ENCODE data around the gene SPEF1. TPM values are rescaled to one million over a fixed set of nuclear protein-coding genes. Genes with fewer than 3 reads are reported as not detected.

SPEF1 gene
- total RNA-seq, 4 donors from 2014 or later: 0.14 TPM; not detected in 3

DNA sequence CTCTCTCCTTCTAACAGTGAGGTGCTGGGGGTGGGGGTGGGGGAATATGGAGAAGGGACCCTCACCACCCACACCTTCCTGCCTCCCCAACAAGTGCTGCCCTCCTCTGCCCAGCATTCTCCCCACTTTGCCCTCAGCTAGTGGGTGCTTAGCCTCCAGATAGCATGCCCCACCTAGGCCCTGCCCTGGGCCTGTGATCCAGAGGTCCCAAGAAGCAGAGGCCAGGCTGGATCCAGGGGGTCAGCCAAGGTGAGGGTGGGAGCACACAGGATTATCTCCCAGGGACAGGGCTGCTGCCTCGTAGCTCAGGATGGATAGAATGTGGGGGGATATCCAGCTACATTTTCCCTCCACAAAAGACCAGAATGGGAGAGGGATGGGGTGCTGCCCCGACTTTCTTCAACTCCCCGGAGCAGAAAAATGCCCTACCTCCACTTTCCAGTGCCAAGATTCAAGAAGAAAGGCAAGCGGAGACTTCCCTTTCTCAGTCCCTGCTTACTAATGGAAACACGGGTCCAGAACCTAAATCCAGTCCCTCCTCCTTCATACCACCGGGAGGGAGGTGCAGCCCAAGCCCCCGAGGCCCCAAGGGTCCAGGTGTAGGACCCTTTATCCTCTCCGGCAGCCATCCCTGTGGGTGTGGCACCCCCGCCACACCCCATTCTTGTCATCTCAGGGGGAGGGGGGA lies 14.7 kb downstream of the SPEF1 start:
- 0 to 23% methylated on average over 2 to 9 of the region's 9 CpGs for WGBS, 2 donors (ENCODE audit: low coverage in 1 of 2)
- no peak for DNase-seq
- no peak for TF ChIP-seq POLR2A (IDR thresholded peaks at IDR 0.05)
- no peak for TF ChIP-seq EP300 (IDR thresholded peaks at IDR 0.05; ENCODE audit: low read depth)
- TF ChIP-seq POLR2AphosphoS5 (IDR thresholded peaks at IDR 0.05): no peak
- no peak for TF ChIP-seq CTCF (IDR thresholded peaks at IDR 0.05)
- intact Hi-C loops (cut with DNase I; ENCODE audit: low total_unique reads) (loop anchor here (1.0 kb wide), 1 partner anchor 47 kb away; no protein-coding TSS in a partner anchor), in situ Hi-C loops (cut with MboI; ENCODE audit: low pct_ligation_motif_present in 1 of 4, low pct_unique_long_range_greater_than_20kb in 1 of 4, low sequenced_read_pairs in 3 of 4) (no loop called here)
- H3K27me3 ChIP-seq: no peaks in the 10 kb centered on the region
- H3K4me1 ChIP-seq: peaks cover 0 to 56% (median 33%) of the 10 kb centered on the region in 4 donors
- H3K36me3 ChIP-seq: no peaks in the 10 kb centered on the region
- no peaks in the 10 kb centered on the region for H3K9me3 ChIP-seq
- H3K27ac ChIP-seq: peak overlapping the region; percentile 90 to 97 (median 94)
- H3K4me3 ChIP-seq: peak overlapping the region; percentile 54 to 97 (median 68)

GRCh38 chr20:3765171-3765882 lies 15.9 kb downstream of the SPEF1 start:
- no peak overlapping the region for H3K4me3 ChIP-seq
- no peaks in the 10 kb centered on the region for H3K36me3 ChIP-seq
- H3K9me3 ChIP-seq: no peaks in the 10 kb centered on the region
- peaks cover 0 to 58% (median 33%) of the 10 kb centered on the region in 4 donors for H3K4me1 ChIP-seq
- 79% methylated on average over 3 of the region's 3 CpGs; no CpG with 5 or more reads in 1 of the 2 donors for WGBS, 2 donors (ENCODE audit: low coverage in 1 of 2)
- H3K27me3 ChIP-seq: no peaks in the 10 kb centered on the region
- intact Hi-C loops (cut with DNase I; ENCODE audit: low total_unique reads) (no loop called here), in situ Hi-C loops (cut with MboI; ENCODE audit: low pct_ligation_motif_present in 1 of 4, low pct_unique_long_range_greater_than_20kb in 1 of 4, low sequenced_read_pairs in 3 of 4) (no loop called here)
- DNase-seq: no peak
- TF ChIP-seq POLR2A (IDR thresholded peaks at IDR 0.05) (no peak), EP300 (IDR thresholded peaks at IDR 0.05; ENCODE audit: low read depth) (no peak), CTCF (IDR thresholded peaks at IDR 0.05) (no peak), POLR2AphosphoS5 (IDR thresholded peaks at IDR 0.05) (no peak)
- H3K27ac ChIP-seq: peak overlapping the region in 3 of 4 donors; percentile 29 to 97 (median 94)

DNA sequence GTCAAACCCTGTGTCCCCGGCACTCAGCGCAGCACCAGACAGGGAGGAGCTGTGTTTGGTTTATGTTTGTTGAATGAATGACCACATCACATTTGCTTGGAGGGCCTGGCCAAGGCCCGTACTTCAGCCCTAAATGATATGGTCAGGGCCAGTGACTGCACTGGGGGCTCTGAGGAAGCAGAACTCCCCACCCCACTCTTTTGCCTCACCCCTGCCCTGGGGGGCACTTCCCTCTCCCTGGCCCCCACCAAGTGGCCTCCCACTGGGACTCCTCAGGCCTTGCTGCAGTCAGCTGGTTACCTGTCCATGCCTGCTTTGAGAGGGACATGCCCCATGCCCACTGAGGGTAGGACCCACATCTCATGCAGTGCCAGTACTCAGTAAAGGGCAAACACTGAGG lies 16.6 kb downstream of the SPEF1 start:
- in situ Hi-C loops (cut with MboI; ENCODE audit: low pct_ligation_motif_present in 1 of 4, low pct_unique_long_range_greater_than_20kb in 1 of 4, low sequenced_read_pairs in 3 of 4): no loop called here
- no peak for DNase-seq
- peak overlapping the region in 2 of 4 donors; percentile 29 to 97 for H3K27ac ChIP-seq

More for the DNA sequence above, 16.6 kb downstream of the SPEF1 start:
- H3K36me3 ChIP-seq: no peaks in the 10 kb centered on the region
- intact Hi-C loops (cut with DNase I; ENCODE audit: low total_unique reads): no loop called here
- 82 to 84% methylated on average over 3 of the region's 3 CpGs for WGBS, 2 donors (ENCODE audit: low coverage in 1 of 2)
- H3K4me1 ChIP-seq: peaks cover 0 to 58% (median 33%) of the 10 kb centered on the region in 4 donors
- H3K27me3 ChIP-seq: no peaks in the 10 kb centered on the region
- no peak overlapping the region for H3K4me3 ChIP-seq
- TF ChIP-seq CTCF (IDR thresholded peaks at IDR 0.05) (no peak), EP300 (IDR thresholded peaks at IDR 0.05; ENCODE audit: low read depth) (no peak), POLR2A (IDR thresholded peaks at IDR 0.05) (no peak), POLR2AphosphoS5 (IDR thresholded peaks at IDR 0.05) (no peak)
- H3K9me3 ChIP-seq: no peaks in the 10 kb centered on the region
